K562 treated with DMSO at 1 percent for 12 hours (cell line): ENCODE measurements around the gene CNTN5. TPM values are rescaled to one million over a fixed set of nuclear protein-coding genes. Genes with fewer than 3 reads are reported as not detected.

ENCODE experiments used
- total RNA-seq: library from RNA; unstranded; fragments of 300-600 nt; gene quantifications from 2 replicates; pipeline ENCODE4 v1.2.3, GENCODE V29; 2022; ENCODE audit not compliant: insufficient read depth

CNTN5 gene
- not detected in 2 replicates for total RNA-seq

GRCh38 chr11:99020352-99021225, at the start of gene CNTN5:
CNTN5 (plus strand) TSS chr11:99020949.

